OCI-LY3 (cell line): ENCODE measurements around the gene WDR83.
"Not testable (repeated sequence)": the region's sequence is repeated elsewhere in the genome, so short reads cannot be mapped to it uniquely, and the experiment has no call there.

Experiments
- EZH2phosphoT487 ChIP-seq: fragments of 200-600 bp; shearing (Covaris generic); IDR thresholded peaks from 2 replicates; pipeline ENCODE4 v1.6.1; 2018; ENCODE audit warnings: antibody characterized with exemption, mixed run types, low read depth
- TF ChIP-seq, protein P1 (sequence below): fragments of 200-600, 300-600 bp; sonication (generic); IDR thresholded peaks from 2 replicates; pipeline ENCODE4 v1.5.1; 2014; ENCODE audit warnings: antibody characterized with exemption, low read length, low read depth

DNA sequence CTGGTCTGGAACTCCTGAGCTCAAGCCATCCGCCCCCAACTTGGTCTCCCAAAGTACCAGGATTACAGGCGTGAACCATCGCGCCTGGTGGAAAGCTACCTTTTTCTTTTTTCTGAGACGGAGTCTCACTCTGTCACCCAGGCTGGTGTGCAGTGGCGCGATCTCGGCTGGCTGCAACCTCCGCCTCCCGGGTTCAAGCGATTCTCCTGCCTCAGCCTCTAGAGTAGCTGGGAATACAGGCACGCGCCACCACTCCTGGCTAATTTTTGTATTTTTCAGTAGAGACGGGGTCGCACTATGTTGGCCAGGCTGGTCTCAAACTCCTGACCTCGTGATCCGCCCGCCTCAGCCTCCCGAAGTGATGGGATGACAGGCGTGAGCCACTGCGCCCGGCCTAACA lies 30.8 kb downstream of the WDR83 start:
- TF ChIP-seq, protein P1, sequence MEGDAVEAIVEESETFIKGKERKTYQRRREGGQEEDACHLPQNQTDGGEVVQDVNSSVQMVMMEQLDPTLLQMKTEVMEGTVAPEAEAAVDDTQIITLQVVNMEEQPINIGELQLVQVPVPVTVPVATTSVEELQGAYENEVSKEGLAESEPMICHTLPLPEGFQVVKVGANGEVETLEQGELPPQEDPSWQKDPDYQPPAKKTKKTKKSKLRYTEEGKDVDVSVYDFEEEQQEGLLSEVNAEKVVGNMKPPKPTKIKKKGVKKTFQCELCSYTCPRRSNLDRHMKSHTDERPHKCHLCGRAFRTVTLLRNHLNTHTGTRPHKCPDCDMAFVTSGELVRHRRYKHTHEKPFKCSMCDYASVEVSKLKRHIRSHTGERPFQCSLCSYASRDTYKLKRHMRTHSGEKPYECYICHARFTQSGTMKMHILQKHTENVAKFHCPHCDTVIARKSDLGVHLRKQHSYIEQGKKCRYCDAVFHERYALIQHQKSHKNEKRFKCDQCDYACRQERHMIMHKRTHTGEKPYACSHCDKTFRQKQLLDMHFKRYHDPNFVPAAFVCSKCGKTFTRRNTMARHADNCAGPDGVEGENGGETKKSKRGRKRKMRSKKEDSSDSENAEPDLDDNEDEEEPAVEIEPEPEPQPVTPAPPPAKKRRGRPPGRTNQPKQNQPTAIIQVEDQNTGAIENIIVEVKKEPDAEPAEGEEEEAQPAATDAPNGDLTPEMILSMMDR: not testable (repeated sequence)
- TF ChIP-seq EZH2phosphoT487: not testable (repeated sequence)
